ENCODE data around the gene JUP.
"Not testable (repeated sequence)": the region's sequence is repeated elsewhere in the genome, so short reads cannot be mapped to it uniquely, and the experiment has no call there.

JUP gene

GRCh38 chr17:41786227-41787020 is at the start of gene JUP:
TSS of gene JUP (minus strand) at chr17:41786711. CDS start at chr17:41771854, 14,857 bp downstream.
- FAIRE-seq, result no peak
- peak; percentile 99 for DNase-seq (ENCODE audit: low spot score)

GRCh38 chr17:41835800-41836549 is 49.5 kb upstream of the JUP start, which contains the start of gene NT5C3B:
TSS of gene NT5C3B (minus strand) at chr17:41836232. CDS start at chr17:41836193, 39 bp downstream.
- DNase-seq (ENCODE audit: low spot score) (peak; percentile 94), FAIRE-seq (no peak)

GRCh38 chr17:41835214-41835799 is 48.8 kb upstream of the JUP start:
- no peak for DNase-seq (ENCODE audit: low spot score)
- FAIRE-seq, result no peak

GRCh38 chr17:41829961-41830360 is 43.5 kb upstream of the JUP start:
- not testable (repeated sequence) for FAIRE-seq; DNase-seq (ENCODE audit: low spot score)

- FAIRE-seq (no peak), DNase-seq (ENCODE audit: low spot score) (no peak)
Measured at GRCh38 chr17:41825175-41825845, 38.8 kb upstream of the JUP start.

- DNase-seq (ENCODE audit: low spot score) (no peak), FAIRE-seq (no peak)
Measured at GRCh38 chr17:41824086-41824485, 37.6 kb upstream of the JUP start.

GRCh38 chr17:41823580-41823979 is 37.1 kb upstream of the JUP start:
- DNase-seq (ENCODE audit: low spot score) (no peak), FAIRE-seq (no peak)

GRCh38 chr17:41823141-41823524 is 36.6 kb upstream of the JUP start:
- FAIRE-seq (no peak), DNase-seq (ENCODE audit: low spot score) (no peak)

GRCh38 chr17:41822216-41823140 is 36.0 kb upstream of the JUP start:
- no peak for FAIRE-seq
- no peak for DNase-seq (ENCODE audit: low spot score)

- no peak for DNase-seq (ENCODE audit: low spot score)
- FAIRE-seq, result no peak
Measured at GRCh38 chr17:41821776-41822175, 35.3 kb upstream of the JUP start.

GRCh38 chr17:41818024-41818423 is 31.5 kb upstream of the JUP start:
- DNase-seq (ENCODE audit: low spot score) (no peak), FAIRE-seq (no peak)

GRCh38 chr17:41816637-41817320 is 30.3 kb upstream of the JUP start:
- FAIRE-seq, result peak; percentile 62
- no peak for DNase-seq (ENCODE audit: low spot score)

- FAIRE-seq (no peak), DNase-seq (ENCODE audit: low spot score) (no peak)
Measured at GRCh38 chr17:41814195-41814594, 27.7 kb upstream of the JUP start.

GRCh38 chr17:41813699-41814124 is 27.2 kb upstream of the JUP start:
- no peak for FAIRE-seq
- no peak for DNase-seq (ENCODE audit: low spot score)

- FAIRE-seq (no peak), DNase-seq (ENCODE audit: low spot score) (no peak)
Measured at GRCh38 chr17:41813152-41813680, 26.7 kb upstream of the JUP start.

GRCh38 chr17:41812381-41813151 is 26.1 kb upstream of the JUP start, which contains the start of gene FKBP10:
TSS of gene FKBP10 (plus strand) at chr17:41813004. CDS start at chr17:41813035, 31 bp downstream.
- DNase-seq (ENCODE audit: low spot score), result peak; percentile 90
- peak; percentile 91 for FAIRE-seq

- peak; percentile 30 for FAIRE-seq
- peak; percentile 88 for DNase-seq (ENCODE audit: low spot score)
Measured at GRCh38 chr17:41811549-41812380, 25.3 kb upstream of the JUP start, which contains the start of gene P3H4. TSS of gene P3H4 (minus strand) at chr17:41811949. CDS start at chr17:41811915, 34 bp downstream.
